DMS79 treated with DMSO at 0.1 percent for 48 hours (cell line): ENCODE data around the gene COMTD1.
A peak's percentile ranks its signal among the peaks of the same experiment; 100 is the strongest.
"Not testable (repeated sequence)": the region's sequence is repeated elsewhere in the genome, so short reads cannot be mapped to it uniquely, and the experiment has no call there.

ENCODE experiments used
- DNase-seq: peaks from one replicate; lab custom pipeline; 2025; lab: John Stamatoyannopoulos, UW

Gene COMTD1

GRCh38 chr10:75194625-75195024 is 41.1 kb downstream of the COMTD1 start:
- not testable (repeated sequence) for DNase-seq

- no peak for DNase-seq
These were observed 43.8 kb downstream of the COMTD1 start for GRCh38 chr10:75191821-75192568.

- no peak for DNase-seq
These were observed 46.3 kb downstream of the COMTD1 start for GRCh38 chr10:75189266-75190096.

GRCh38 chr10:75188522-75188921 is 47.2 kb downstream of the COMTD1 start:
- DNase-seq, result not testable (repeated sequence)

- no peak for DNase-seq
These were observed 47.8 kb downstream of the COMTD1 start for GRCh38 chr10:75187961-75188426.

- peak; percentile 7 for DNase-seq
These were observed 49.4 kb downstream of the COMTD1 start for GRCh38 chr10:75186310-75186709.
